Transverse colon (tissue), 3 donors: ENCODE results near the gene MEGF10.

Experiments
- EP300 ChIP-seq: sonication (generic); formaldehyde crosslinking; IDR thresholded peaks from one replicate; pipeline ENCODE4 v1.6.1; 2017; ENCODE audit warnings: antibody characterized with exemption, low read depth
- POLR2A ChIP-seq: fragments of 450-650 bp; IDR thresholded peaks from one replicate; pipeline ENCODE4 v1.6.1; 2016; ENCODE audit warnings: antibody characterized with exemption, mild to moderate bottlenecking, moderate library complexity
- POLR2AphosphoS5 ChIP-seq, 3 donors: sonication (generic); formaldehyde crosslinking; IDR thresholded peaks; one replicate each; pipeline ENCODE4 v1.6.1; 2016; ENCODE audit warnings: antibody characterized with exemption in 3 of 3

DNA sequence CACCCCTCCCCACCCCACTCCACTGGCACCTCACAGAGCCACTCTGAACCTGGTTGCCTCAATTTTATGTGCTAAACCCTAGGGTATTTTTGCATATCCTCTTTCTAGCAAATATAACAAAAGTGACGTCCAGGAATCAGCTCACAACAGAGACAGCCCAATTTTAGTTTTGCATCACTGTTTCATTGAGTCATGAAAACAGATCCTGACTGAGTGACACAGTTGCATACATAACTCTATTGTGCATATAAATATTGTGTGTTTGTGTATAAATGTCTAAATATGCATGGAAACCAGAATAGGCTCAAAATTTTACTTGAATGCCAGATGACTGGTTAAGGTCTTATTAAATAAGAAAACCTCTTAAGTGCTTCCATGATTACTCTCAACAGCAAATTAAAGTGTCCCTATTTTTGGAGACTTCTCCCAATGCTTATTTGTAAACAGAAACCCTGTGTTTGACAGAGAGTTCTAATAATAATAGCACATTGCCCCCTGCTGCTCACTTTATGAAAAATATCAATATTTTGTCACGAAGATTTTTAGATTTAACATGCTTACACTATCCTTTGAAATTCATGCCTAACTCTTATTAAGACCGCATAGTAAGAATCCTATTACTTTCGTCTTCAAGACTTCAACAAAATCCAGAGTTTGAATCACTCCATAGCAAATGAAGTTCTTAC, 151.3 kb downstream of the MEGF10 start:
- TF ChIP-seq POLR2AphosphoS5 (IDR thresholded peaks at IDR 0.05), result no peak
- TF ChIP-seq EP300, result no peak
- no peak for TF ChIP-seq POLR2A
